Measurements from ENCODE around the gene BCL6B.
A peak's percentile ranks its signal among the peaks of the same experiment; 100 is the strongest.
"Not testable (repeated sequence)": the region's sequence is repeated elsewhere in the genome, so short reads cannot be mapped to it uniquely, and the experiment has no call there.

The BCL6B gene

DNA sequence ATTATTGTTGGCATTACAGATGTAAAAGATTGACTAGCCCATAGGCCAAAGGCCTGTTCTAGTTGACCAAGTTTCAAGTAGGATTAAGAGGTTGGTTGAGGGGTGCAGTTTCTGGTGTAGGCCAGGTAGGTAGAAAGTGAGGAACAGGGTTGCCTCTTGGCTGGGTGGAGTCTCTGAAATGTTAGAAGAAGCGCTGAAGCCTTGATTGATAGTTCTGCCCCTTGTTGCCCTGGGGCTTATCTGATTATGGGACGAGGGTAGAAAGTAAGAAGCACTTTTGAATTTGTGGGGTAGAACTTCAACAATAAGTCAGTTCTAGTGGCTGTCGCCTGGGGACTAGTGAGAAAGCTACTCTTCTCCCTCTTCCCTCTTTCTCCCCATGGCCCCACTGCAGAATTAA, 6.2 kb downstream of the BCL6B start:
- no peak for DNase-seq (ENCODE audit: low spot score)

DNA sequence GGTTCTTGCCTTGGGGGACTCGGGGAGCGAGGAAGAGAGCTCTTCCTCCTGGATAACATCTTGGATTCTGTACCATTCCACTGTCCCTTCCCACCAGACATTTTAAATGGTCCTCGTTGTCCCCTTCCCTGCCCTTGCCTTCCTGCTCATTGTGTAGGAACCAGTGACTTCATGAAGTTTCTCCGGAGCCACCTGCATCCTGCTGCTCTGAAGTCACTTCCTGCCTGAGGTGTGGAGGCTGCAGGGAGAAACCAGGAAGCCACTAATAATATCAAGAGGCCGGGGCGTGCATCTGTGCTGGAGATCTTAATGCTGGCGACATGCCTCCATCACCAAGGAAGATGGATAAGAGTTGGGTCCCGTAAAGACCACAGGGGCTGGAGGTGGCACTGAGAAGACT, 6.8 kb downstream of the BCL6B start:
- peak; percentile 56 for DNase-seq (ENCODE audit: low spot score)

DNA sequence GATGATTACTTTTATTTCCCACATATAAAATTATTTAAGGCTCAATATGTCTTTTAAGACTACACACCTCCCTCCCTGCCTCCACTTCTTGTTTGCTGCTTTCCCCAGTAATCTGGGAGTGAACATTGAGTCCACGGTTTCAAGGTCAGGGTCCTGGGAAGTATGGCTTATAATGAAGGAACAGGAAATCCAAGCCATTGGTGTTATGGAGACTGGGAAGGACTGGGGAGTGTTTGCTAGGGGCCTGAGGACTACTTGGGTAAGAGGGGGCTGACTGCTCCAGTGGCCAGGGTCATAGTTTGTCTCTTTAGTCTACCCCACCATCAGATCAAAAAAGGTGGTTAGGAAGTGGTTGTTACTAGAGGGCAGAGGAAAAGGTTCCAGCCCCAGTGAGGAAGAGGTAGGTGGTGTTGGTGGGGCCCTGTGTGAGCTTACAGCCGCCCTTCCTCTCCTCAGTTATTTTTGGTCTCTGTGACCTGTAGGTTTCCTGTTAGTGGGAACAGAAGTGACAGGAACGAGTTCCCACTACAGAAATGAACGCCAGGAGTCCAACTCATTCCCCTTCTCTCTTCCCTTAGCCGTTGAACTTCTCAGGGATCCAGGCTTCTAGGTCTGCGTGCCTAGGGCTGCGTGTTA, 12.2 kb downstream of the BCL6B start:
- peak; percentile 62 for DNase-seq (ENCODE audit: low spot score)

DNA sequence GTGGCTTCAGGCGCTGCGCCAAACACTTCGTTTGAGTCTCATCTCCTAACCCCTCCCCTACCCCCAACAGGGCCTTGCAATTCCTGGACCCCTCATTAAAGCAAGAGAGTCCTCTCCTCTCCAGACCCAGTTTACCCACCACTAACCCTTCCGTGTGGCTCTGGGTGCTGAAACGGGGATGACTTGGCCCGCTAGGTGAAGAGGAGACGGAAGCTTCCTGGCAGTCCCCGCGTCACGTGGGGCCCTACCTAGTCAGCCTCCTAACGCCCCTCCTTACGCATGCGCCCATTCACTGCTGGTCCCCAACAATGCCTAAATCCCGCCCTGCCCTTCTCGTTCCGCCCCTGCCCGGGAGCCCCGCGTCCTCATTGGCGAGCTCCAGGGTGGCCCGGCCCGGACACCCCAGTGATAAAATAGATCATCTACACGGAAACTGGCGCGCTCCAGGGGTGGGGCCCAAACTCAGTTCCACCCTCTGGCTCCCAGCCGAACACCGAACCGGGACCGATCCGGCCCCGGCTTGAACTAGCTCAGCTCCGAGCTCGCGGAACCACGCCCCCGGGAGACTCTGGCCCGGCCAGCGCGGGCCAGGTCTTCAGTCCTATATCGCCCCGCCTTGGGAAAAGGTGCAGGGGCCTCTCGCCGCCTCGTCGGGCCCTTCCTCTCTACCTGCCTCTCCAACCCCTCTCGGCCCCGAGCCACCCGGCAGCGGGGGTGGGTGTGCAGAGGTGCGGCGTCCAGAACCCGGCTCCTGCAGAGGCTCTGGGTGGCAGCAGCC, 12.9 kb downstream of the BCL6B start, which contains the start of gene SLC16A13:
TSS of gene SLC16A13 (plus strand) at position 425 of the 778 bp plus-strand sequence. CDS start 368 bp downstream, outside the sequence.
- peak; percentile 99 for DNase-seq (ENCODE audit: low spot score)

DNA sequence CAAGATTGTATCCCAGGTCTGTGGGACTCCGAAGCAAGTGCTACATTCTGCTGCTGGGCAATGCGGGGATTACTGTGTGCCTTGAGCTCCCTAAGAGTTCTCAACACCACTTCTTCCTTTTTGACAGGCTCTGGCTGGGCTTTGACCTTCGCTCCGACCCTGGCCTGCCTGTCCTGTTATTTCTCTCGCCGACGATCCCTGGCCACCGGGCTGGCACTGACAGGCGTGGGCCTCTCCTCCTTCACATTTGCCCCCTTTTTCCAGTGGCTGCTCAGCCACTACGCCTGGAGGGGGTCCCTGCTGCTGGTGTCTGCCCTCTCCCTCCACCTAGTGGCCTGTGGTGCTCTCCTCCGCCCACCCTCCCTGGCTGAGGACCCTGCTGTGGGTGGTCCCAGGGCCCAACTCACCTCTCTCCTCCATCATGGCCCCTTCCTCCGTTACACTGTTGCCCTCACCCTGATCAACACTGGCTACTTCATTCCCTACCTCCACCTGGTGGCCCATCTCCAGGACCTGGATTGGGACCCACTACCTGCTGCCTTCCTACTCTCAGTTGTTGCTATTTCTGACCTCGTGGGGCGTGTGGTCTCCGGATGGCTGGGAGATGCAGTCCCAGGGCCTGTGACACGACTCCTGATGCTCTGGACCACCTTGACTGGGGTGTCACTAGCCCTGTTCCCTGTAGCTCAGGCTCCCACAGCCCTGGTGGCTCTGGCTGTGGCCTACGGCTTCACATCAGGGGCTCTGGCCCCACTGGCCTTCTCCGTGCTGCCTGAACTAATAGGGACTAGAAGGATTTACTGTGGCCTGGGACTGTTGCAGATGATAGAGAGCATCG, 15.4 kb downstream of the BCL6B start:
- no peak for DNase-seq (ENCODE audit: low spot score)

DNA sequence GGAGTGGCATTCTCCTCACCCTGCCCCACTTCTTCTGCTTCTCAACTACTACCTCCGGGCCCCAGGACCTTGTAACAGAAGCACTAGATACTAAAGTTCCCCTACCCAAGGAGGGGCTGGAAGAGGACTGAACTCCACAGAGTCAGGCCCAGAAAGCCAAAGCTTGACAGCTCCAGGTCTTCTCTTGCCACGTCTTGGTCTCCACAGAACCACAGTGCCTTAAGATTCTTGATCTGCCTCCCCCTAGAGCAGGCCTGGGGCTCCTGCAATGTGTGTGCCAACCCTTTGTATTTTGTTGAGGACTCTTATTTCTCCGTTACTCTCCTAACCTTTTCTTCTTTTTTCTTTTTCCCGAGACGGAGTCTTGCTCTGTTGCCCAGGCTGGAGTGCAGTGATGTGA, 17.0 kb downstream of the BCL6B start:
- DNase-seq (ENCODE audit: low spot score), result no peak

DNA sequence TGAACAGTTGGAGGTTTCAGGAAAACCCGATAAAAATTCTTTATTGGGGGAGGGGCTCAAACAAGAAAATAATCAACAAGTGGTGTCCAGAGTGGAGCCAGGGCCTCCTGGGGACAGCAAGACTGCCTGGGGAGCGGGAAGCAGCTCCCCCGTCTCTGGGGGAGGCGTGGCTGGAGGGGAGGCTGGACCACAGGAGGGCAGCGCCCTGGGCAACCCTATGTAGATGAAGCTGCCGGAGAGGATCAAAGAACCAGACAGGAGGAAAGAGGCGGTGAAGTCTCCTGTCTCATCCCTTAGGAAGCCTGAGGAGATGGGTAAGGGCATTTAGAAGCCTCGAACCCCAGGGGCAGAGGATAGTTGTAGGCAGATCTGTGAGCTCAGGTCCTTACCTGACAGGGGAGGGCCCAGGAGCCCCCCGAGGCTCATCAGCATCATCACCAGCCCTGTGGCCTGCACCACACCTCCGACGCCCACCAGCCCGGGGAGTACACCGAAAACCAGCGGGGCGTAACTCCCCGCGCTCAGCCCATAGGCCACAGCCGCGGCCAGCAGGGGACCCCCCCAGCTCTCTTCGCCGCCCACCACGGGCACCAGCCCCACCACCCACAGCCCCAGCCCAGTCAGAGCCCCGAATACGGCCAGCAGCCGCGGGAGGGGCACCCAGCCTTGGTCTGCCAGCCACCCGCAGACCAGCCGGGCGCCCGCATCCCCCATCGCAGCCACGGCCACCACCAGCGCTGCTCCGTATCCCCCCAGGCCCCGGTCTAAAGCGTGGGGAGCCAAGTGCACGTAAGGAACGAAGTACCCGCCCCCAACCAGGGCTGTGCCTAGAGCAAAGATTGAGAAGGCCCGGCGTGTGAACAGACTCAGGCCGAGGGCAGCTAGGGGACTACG, 19.0 kb downstream of the BCL6B start:
- no peak for DNase-seq (ENCODE audit: low spot score)

DNA sequence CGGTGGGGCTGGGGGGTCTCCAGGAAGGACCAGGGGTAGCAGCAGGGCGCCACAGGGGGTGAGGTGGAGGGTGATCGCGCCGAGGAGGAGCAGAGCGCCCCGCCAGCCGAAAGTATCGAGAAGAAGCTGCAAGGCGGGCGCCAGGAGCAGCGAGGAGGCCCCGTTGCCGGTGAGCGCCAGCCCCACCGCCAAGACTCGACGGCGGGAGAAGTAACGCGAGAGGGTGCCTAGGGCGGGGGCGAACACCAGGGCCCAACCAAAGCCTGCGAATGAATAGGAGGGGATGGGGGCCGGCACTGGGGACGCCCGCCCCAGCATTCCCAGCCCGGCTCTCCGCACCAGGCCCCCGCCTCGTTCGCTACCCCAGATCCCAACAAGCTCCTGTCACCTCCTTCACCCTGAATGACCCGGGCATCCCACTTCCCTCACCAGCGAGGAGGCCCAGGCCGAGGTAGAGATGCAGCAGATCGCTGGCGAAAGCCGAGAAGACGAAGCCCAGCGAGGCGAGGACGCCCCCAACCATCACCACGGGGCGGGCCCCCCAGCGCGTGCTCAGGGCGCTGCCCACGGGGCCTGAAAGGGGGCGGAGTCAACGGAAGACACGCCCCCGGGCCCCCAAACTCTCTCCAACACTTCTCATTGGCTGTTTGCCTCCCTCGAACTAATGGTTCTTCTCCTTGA, 19.8 kb downstream of the BCL6B start:
- peak; percentile 17 for DNase-seq (ENCODE audit: low spot score)

DNA sequence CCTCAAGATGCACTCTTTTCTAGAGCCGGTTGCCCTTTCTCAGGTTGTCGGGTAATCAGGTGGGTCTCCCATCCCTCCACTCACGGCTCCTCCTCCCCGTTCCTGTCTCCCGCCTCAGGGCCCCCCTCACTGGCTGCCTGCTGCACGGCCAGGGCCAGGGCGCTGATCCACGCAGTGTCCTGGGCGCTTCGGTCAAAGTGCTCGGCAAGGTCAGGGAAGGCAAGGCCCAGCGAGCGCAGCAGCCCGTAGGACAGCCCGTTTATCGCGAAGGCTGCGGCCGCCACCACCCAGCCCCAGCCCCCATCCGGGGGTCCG, 20.3 kb downstream of the BCL6B start:
- no peak for DNase-seq (ENCODE audit: low spot score)

DNA sequence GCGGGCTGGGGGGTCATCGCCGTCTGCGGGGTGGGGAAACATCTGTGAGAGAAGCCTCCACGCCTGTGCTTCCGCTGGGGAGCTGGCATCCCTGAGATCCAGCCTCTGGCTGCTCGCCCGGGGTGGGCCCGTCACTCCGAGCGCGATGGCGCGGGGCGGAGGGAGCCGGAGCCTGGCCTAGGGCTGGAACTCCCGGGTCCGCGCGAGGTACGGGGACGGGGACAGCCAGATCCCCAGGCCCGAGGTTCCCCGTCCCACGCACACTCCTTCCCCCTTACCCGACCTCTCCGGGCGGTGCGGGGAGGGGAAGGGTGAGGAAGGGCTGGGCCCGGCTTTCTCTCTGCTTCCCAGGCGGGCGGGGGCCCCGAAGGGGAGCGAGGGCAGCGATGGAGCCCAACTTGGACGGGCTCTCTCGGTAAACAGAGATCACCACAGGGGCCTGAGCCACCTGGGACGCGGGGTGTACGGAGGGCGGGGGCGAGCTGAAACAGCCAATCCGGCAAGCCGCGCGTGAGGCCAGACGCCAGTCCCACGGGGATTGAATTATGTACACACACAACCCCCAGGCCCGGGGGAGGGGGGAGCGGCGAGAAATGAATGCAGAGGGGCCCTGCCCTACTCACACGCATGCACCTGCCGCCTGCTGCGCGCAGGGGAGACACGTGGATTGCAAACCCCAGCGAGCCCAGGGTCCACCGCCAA, 20.8 kb downstream of the BCL6B start, which contains the start of gene SLC16A11:
TSS of gene SLC16A11 (minus strand) at position 596 of the 702 bp plus-strand sequence. CDS start at position 17, 579 bp downstream.
- no peak for DNase-seq (ENCODE audit: low spot score)

DNA sequence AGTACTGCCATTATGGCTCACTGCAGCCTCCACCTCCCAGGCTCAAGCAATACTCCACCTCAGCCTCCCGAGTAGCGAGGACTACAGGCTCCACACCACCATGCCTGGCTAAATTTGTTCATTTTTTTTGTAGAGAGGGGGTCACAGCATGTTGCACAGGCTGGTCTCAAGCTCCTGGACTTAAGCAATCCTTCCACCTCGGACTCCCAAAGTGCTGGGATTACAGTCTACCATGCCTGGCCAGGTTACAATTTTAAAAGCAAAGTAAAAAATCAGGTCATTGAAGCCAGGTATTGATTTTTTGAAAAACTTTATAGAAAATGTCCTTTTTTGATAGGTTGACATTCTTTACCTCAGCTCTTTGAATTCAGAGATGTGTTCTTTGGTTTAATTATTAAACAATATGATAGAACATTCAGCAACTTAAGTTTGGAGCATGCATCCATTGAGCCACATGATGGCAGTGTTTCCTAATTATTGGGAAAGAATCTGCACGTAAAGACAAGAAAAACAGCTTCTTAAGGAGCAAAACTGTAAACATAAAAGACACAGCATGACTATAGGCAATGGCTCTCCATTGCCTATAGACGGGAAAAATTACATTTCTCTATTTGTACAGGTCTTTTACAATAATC, 22.8 kb downstream of the BCL6B start:
- DNase-seq (ENCODE audit: low spot score), result peak; percentile 71

DNA sequence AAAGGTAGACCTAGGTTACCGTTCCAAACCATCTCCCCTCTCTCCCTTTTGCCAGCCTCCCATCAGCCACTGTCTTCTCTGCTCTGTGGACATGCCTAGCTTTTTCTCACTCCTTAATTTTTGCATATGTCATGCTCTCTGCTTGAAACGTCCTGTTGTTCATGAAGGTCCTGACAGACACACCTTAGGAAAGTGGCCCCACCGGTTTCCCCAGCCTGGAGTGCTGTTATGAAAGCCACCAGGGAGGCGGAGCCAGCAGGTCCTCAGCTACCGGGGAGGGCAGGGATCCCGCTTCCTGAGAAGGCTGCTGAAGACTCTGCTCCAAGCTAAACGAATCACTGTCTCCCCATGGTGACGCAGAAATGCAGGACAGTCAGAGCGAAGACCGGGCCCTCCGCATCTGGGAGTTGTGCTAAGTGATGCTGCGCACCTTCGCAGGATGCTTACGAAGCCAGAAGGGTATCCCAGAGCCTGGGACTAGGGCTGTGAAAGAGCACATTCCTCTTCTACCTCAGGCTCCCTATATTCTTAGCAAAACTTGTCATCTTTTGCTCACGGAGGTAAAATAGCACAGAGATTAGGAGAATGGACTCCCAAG, 23.4 kb downstream of the BCL6B start:
- peak; percentile 37 for DNase-seq (ENCODE audit: low spot score)

DNA sequence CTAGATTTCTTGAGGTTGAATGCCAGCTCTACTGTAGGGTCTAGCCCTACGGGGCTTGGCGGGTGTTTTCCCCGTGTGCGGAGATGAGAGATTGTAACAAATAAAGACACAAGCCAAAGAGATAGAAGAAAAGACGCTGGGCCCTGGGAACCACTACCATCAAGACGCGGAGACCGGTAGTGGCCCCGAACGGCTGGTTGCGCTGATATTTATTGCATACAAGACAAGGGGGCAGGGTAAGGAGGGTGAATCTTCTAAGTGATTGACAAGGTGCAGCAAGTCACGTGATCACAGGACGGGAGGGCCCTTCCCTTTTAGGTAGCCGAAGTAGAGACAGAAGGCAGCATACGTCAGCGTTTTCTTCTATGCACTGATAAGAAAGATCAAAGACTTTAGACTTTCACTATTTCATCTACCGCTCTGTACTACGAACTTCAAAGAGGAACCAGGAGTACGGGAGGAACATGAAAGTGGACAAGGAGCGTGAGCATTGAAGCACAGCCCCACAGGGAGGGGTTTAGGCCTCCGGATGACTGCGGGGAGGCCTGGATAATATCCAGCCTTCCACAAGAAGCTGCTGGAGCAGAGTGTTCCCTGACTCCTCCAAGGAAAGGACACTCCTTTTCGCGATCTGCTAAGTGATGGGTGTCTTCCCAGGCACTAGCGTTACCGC, 24.0 kb downstream of the BCL6B start:
- DNase-seq (ENCODE audit: low spot score), result peak; percentile 82

DNA sequence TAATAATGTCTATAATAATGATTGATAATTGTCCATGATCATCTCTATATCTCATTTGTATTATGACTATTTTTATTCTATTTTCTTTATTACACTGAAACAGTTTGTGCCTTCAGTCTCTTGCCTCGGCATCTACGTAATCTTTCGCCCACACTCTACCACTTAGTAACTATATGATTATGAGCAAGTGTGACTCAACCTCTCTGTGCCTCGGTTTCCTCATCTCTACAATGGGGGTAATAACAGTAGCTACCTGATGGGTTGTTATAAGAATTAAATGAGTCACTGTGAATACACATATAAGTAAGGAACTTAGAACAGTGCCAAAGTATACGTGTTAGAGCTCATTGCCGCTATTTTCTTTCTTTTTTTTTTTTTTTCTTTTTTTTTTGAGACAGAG, 24.7 kb downstream of the BCL6B start:
- no peak for DNase-seq (ENCODE audit: low spot score)

DNA sequence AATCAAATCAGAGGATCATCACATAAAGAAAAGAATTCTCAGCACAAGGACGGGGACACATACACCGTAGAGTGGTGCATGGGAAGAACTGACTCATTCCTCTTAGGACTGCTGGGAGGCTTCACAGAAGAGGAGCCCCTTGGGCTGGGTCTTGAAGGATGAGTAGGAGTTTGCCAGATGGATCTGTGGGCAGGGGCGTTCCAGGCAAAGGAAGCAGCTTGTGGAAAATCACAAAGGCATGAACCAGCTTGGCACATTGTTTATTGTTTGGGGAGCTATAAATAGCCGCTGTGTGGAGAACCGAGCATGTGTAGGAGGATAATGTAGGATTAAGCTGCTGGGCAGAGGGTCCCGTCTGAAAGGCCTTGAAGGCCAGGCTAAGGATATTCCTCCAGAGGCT, 26.1 kb downstream of the BCL6B start:
- DNase-seq (ENCODE audit: low spot score), result no peak

DNA sequence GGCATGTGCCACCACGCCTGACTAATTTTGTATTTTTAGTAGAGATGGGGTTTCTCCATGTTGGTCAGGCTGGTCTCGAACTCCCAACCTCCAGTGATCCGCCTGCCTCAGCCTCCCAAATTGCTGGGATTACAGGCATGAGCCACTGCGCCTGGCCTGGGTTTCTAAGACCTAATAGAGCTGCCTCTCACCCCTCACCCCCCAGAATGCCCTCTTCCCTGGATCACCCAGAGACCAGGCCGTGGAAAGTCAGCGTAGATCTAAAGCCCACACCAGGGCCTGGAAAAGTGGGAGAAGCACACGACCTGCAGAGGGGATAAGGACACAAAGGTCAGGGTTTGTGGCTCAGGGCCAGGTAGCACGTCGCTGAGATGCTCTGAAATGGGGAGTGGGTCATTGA, 27.7 kb downstream of the BCL6B start:
- not testable (repeated sequence) for DNase-seq (ENCODE audit: low spot score)

DNA sequence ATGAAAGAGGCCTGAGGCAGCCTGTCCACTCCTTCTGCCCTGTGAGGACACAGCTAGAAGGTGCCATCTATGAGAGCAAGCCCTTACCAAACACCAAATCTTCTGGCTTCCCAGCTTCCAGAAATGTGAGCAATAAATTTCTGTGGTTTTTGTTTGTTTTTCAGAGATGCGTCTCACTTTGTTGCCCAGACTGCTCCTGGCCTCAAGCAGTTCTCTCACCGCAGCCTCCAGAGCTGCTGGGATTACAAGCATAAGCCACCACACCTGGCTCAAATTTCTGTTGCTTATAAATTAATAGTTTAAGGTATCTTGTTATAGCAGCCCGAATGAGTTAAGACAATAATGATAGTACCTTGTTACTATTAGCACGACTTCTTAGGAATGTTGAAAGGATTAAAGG, 33.5 kb downstream of the BCL6B start:
- DNase-seq (ENCODE audit: low spot score), result no peak

DNA sequence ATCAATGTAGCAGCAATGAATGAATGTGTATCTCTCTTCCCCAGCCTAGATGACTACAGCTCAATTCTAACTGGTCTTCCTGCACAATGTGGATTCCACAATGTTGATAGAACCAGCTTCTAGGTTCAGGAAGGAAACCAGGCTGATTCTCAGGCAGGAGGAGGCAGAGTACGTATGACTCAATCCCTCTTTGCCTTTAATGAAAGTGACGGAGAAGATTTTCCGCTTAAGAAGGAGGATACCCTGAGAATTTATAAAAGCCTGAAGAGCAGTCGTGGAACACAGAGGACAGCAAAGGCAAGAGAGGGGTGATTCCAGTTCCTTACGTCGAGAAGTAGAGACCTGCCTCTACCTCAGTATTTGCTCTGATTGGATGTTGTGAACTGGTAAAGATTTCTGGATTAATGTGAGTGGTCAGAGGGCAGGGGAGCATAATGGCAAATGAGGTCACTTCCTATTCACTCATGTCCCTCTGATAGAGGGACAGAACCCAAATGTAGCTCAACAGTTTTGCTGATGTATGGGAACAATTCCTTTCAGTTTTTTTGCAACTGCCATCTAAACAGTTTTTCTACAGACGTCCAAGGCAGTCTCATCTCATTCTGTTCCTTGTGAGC, 36.1 kb downstream of the BCL6B start:
- DNase-seq (ENCODE audit: low spot score), result no peak

Data from CD4-positive, alpha-beta T cell treated with Interleukin-6 at 100 ng/mL for 8 hours (primary cell).